ENCODE results near the gene PDP2. TPM values are rescaled to one million over a fixed set of nuclear protein-coding genes. Genes with fewer than 3 reads are reported as not detected.
A peak's percentile ranks its signal among the peaks of the same experiment; 100 is the strongest.

Gene PDP2
- total RNA-seq, 2 experiments from 2014 or later, result 3.3 to 5.9 TPM

DNA sequence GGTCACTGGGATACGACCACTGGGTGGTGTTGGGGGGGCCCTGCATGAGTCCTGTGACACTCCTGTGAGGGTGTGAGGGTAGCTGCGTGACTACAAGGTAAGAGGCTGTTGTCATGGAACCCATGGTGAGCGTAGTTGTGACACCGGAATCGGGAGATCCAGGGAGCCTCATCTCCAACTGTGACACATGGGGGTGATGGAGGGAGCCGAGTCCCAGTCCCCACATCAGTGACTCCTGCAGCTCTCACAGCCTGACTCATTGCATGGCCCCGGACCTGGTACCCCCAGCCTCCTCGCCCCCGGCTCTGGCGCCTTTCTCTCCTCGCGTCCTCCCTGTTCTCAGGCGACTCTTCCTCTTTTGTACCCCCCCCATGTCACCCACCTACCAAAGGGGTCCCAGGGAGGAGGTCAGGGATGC lies 24.1 kb downstream of the PDP2 start:
- H3K4me3 Mint-ChIP-seq, result no peak overlapping the region
- Histone ChIP-seq H3K9me3 (ENCODE audit: control insufficient read depth in 1 of 2, insufficient read depth in 1 of 2, low read length in 2 of 2) (no peaks in the 10 kb centered on the region), H3K36me3 (ENCODE audit: insufficient read depth, low read length) (no peaks in the 10 kb centered on the region), H3K27ac (ENCODE audit: low read depth in 1 of 2, low read length in 2 of 2) (no peak overlapping the region), H3K27me3 (ENCODE audit: control insufficient read depth in 1 of 2, insufficient read depth in 2 of 2, low read length in 2 of 2) (no peaks in the 10 kb centered on the region), H3K4me1 (ENCODE audit: insufficient read depth, low read length) (peaks cover 8% of the 10 kb centered on the region), H3K4me3 (ENCODE audit: low read length) (no peak overlapping the region)
- H3K27me3 Mint-ChIP-seq, result no peaks in the 10 kb centered on the region
- ChIA-PET CTCF (no interaction called here), POLR2A (no interaction called here)
- no peak for DNase-seq
- intact Hi-C loops (cut with DNase I, micrococcal nuclease), result no loop called here
- peaks cover 12% of the 10 kb centered on the region for H3K4me1 Mint-ChIP-seq (ENCODE audit: low read depth)
- H3K36me3 Mint-ChIP-seq (ENCODE audit: low read depth), result no peaks in the 10 kb centered on the region
- TF ChIP-seq, protein P1, sequence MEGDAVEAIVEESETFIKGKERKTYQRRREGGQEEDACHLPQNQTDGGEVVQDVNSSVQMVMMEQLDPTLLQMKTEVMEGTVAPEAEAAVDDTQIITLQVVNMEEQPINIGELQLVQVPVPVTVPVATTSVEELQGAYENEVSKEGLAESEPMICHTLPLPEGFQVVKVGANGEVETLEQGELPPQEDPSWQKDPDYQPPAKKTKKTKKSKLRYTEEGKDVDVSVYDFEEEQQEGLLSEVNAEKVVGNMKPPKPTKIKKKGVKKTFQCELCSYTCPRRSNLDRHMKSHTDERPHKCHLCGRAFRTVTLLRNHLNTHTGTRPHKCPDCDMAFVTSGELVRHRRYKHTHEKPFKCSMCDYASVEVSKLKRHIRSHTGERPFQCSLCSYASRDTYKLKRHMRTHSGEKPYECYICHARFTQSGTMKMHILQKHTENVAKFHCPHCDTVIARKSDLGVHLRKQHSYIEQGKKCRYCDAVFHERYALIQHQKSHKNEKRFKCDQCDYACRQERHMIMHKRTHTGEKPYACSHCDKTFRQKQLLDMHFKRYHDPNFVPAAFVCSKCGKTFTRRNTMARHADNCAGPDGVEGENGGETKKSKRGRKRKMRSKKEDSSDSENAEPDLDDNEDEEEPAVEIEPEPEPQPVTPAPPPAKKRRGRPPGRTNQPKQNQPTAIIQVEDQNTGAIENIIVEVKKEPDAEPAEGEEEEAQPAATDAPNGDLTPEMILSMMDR (IDR thresholded peaks at IDR 0.05), result no peak
- no peaks in the 10 kb centered on the region for H3K9me3 Mint-ChIP-seq
- no peak overlapping the region for H3K27ac Mint-ChIP-seq
- no peak for ATAC-seq (ENCODE audit: poor library complexity)

DNA sequence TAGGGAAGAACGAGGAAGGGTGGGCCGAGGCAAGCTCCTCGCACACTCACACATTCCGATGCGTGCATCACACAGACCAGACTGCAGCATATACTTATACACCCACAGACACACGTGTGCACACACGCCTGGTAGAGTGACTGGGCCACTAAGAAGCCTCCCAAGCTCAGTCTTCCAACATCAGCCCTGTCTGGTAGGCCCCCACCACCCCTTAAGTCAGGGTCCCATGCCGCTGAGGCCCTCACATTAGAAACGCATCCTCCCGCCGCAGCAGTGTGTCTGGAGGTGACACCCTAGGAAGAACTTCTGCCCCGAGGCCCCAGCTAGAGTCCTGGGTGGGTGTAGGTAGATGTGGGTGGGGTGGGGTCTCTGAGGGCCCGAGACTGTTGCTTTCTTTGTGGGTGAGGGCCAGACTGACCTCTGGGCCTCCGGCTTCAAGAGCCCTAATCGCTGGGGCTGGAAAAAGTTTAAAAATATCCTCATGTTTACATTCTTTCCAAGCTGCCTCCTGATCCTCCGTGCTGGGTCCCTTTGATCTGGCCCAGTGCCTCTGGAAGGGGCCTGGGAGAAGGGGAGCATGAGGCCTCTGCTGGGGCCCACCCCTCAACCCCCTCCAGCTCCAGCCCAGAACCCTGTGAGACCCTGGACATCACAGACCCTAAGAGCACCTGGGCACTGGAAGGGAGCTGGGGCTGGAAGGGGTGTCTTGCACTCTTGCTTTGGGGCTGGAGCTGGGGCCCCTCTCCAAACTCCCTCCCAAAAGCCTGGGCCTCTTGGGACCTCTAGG lies 24.7 kb downstream of the PDP2 start:
- Histone ChIP-seq H3K27me3 (ENCODE audit: control insufficient read depth in 1 of 2, insufficient read depth in 2 of 2, low read length in 2 of 2) (no peaks in the 10 kb centered on the region), H3K27ac (ENCODE audit: low read depth in 1 of 2, low read length in 2 of 2) (no peak overlapping the region), H3K9me3 (ENCODE audit: control insufficient read depth in 1 of 2, insufficient read depth in 1 of 2, low read length in 2 of 2) (no peaks in the 10 kb centered on the region), H3K4me1 (ENCODE audit: insufficient read depth, low read length) (peaks cover 8% of the 10 kb centered on the region), H3K4me3 (ENCODE audit: low read length) (no peak overlapping the region), H3K36me3 (ENCODE audit: insufficient read depth, low read length) (no peaks in the 10 kb centered on the region)
- DNase-seq, result no peak
- Mint-ChIP-seq H3K27ac (no peak overlapping the region), H3K4me3 (no peak overlapping the region), H3K9me3 (no peaks in the 10 kb centered on the region), H3K27me3 (no peaks in the 10 kb centered on the region), H3K36me3 (ENCODE audit: low read depth) (no peaks in the 10 kb centered on the region), H3K4me1 (ENCODE audit: low read depth) (peaks cover 12% of the 10 kb centered on the region)
- CTCF ChIA-PET, result no interaction called here
- intact Hi-C loops (cut with DNase I, micrococcal nuclease), result no loop called here
- ATAC-seq (ENCODE audit: poor library complexity), result no peak
- TF ChIP-seq, protein P1 (IDR thresholded peaks at IDR 0.05), result no peak
- POLR2A ChIA-PET, result no interaction called here

DNA sequence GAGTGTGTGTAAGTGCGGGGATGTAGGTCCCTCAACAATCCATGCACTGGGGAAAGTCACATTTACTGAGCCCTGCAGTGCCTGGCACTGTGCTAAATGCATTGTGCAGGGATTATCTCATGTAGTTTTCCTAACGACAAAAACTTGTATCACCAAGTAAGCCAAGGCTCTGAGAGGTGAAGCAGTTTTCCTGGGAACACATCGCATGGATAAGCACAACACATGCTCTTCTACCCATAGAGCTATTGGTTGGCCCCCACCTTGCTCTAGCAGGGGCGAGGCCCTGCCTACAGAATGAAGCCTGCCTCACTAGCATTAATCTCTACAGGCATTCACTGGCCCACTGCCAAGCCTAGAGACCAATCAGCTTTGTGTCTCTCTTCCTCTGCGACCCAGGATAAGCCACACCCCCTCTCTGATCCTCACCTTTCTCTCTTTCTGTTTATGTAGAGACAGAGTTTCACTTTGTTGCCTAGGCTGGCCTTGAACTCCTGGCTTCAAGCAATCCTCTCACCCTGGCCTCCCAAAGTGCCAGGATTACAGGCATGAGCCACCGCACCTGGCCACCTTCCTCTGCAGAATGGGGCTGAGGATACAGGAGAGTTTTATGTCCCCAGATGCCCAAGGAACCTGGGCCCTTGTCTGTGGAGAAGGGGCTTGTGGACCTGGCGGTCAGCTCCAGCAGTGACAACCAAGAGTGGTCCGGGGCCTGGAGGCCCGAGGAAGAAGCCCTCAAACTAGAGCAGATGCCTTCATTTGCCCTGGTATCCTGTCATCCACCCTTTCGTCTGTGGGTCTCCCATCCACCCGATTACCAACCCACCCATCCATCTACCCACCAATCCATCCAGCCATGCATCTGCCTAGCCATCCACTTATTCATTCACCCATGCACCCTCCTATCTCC lies 25.6 kb downstream of the PDP2 start:
- H3K36me3 ChIP-seq (ENCODE audit: insufficient read depth, low read length), result no peaks in the 10 kb centered on the region
- ATAC-seq (ENCODE audit: poor library complexity) (peak; percentile 86), DNase-seq (peak; percentile 16 to 66 (median 36))
- H3K27ac ChIP-seq (ENCODE audit: low read depth in 1 of 2, low read length in 2 of 2), result no peak overlapping the region
- Mint-ChIP-seq H3K9me3 (no peaks in the 10 kb centered on the region), H3K4me3 (no peak overlapping the region), H3K27me3 (no peaks in the 10 kb centered on the region), H3K4me1 (ENCODE audit: low read depth) (peaks cover 12% of the 10 kb centered on the region), H3K36me3 (ENCODE audit: low read depth) (no peaks in the 10 kb centered on the region), H3K27ac (no peak overlapping the region)
- CTCF ChIA-PET, result no interaction called here
- intact Hi-C loops (cut with DNase I, micrococcal nuclease), result no loop called here
- H3K4me1 ChIP-seq (ENCODE audit: insufficient read depth, low read length), result peaks cover 8% of the 10 kb centered on the region
- no peaks in the 10 kb centered on the region for H3K27me3 ChIP-seq (ENCODE audit: control insufficient read depth in 1 of 2, insufficient read depth in 2 of 2, low read length in 2 of 2)
- POLR2A ChIA-PET, result no interaction called here
- TF ChIP-seq, protein P1 (IDR thresholded peaks at IDR 0.05), result no peak
- no peak overlapping the region for H3K4me3 ChIP-seq (ENCODE audit: low read length)
- no peaks in the 10 kb centered on the region for H3K9me3 ChIP-seq (ENCODE audit: control insufficient read depth in 1 of 2, insufficient read depth in 1 of 2, low read length in 2 of 2)

All from CD4-positive, alpha-beta T cell (primary cell).